Effector CD8-positive, alpha-beta T cell (primary cell): Measurements from ENCODE around the gene PDGFRA.
"Not testable (repeated sequence)": the region's sequence is repeated elsewhere in the genome, so short reads cannot be mapped to it uniquely, and the experiment has no call there.

Experiments used
- DNase-seq: peaks from one replicate; lab custom pipeline; 2025; lab: John Stamatoyannopoulos, UW

Gene PDGFRA

GRCh38 chr4:54227256-54228055, 1.6 kb upstream of the PDGFRA start:
- DNase-seq = no peak

GRCh38 chr4:54228056-54228527, 1.0 kb upstream of the PDGFRA start:
- no peak for DNase-seq

- DNase-seq = no peak
These were observed 547 bp upstream of the PDGFRA start for GRCh38 chr4:54228546-54228945.

GRCh38 chr4:54229631-54230483, 764 bp downstream of the PDGFRA start:
- DNase-seq = no peak

- no peak for DNase-seq
These were observed 1.7 kb downstream of the PDGFRA start for GRCh38 chr4:54230484-54231418.

- no peak for DNase-seq
These were observed 2.3 kb downstream of the PDGFRA start for GRCh38 chr4:54231419-54231767.

- DNase-seq = no peak
These were observed 2.9 kb downstream of the PDGFRA start for GRCh38 chr4:54231768-54232688.

GRCh38 chr4:54233277-54233696, 4.2 kb downstream of the PDGFRA start:
- DNase-seq = peak; percentile 35

GRCh38 chr4:54233697-54234496, 4.8 kb downstream of the PDGFRA start:
- peak; percentile 54 for DNase-seq

- no peak for DNase-seq
These were observed 5.6 kb downstream of the PDGFRA start for GRCh38 chr4:54234497-54235205.

GRCh38 chr4:54236316-54236715, 7.2 kb downstream of the PDGFRA start:
- not testable (repeated sequence) for DNase-seq

GRCh38 chr4:54237770-54238169, 8.7 kb downstream of the PDGFRA start:
- no peak for DNase-seq

- no peak for DNase-seq
These were observed 9.3 kb downstream of the PDGFRA start for GRCh38 chr4:54238389-54238788.

- not testable (repeated sequence) for DNase-seq
These were observed 12.3 kb downstream of the PDGFRA start for GRCh38 chr4:54241268-54241823.

GRCh38 chr4:54243541-54243940, 14.4 kb downstream of the PDGFRA start:
- not testable (repeated sequence) for DNase-seq

- not testable (repeated sequence) for DNase-seq
These were observed 23.2 kb downstream of the PDGFRA start for GRCh38 chr4:54252312-54252711.

- no peak for DNase-seq
These were observed 25.2 kb downstream of the PDGFRA start for GRCh38 chr4:54254116-54254914.

- DNase-seq = no peak
These were observed 25.8 kb downstream of the PDGFRA start for GRCh38 chr4:54254915-54255246.
